Measurements from ENCODE around the gene MLF2. TPM values are rescaled to one million over a fixed set of nuclear protein-coding genes. Genes with fewer than 3 reads are reported as not detected.

The MLF2 gene
- total RNA-seq, 2 experiments from 2014 or later, result 79.7 to 87.3 TPM

- no peak overlapping the region for H3K27ac ChIP-seq (ENCODE audit: low read depth, low read length, poor library complexity, severe bottlenecking)
- peaks cover 42% of the 10 kb centered on the region for H3K4me1 ChIP-seq (ENCODE audit: insufficient read depth, low read length, poor library complexity, severe bottlenecking)
- H3K79me2 ChIP-seq (ENCODE audit: insufficient read depth, low read depth, low read length), result no peaks in the 10 kb centered on the region
- no peaks in the 10 kb centered on the region for H3K9me2 ChIP-seq (ENCODE audit: insufficient read depth, low read length)
- H3K9me3 ChIP-seq (ENCODE audit: low read length), result no peaks in the 10 kb centered on the region
- intact Hi-C loops (cut with micrococcal nuclease; ENCODE audit: unreplicated experiment), result loop anchor here (5.0 kb wide), 1 partner anchor 43 kb away; the partner anchor contains the start of gene P3H3
- H3K36me3 ChIP-seq (ENCODE audit: insufficient read depth, low read length), result no peaks in the 10 kb centered on the region
- no peak for TF ChIP-seq EZH2phosphoT487 (IDR thresholded peaks at IDR 0.05; ENCODE audit: borderline replicate concordance, low read depth, low read length)
- no peak for TF ChIP-seq CTCF (conservative IDR thresholded peaks at IDR 0.05; ENCODE audit: low read length)
- POLR2A ChIA-PET, result interaction anchor here (0.7 to 2.0 kb wide), 2 partner anchors 9 to 58 kb away, joined by 3 to 7 read pairs; no protein-coding TSS in a partner anchor
- BruUV-seq (replicated peaks), result no TSS peak
- no peaks in the 10 kb centered on the region for H4K20me1 ChIP-seq (ENCODE audit: insufficient read depth, low read length)
- CTCF ChIA-PET (ENCODE audit: unreplicated experiment), result interaction anchor here (0.6 to 2.2 kb wide), 2 partner anchors 30 to 37 kb away, joined by 4 to 6 read pairs; partner anchors contain the start of gene MLF2
- no peak for DNase-seq (ENCODE audit: low spot score)
- no peak overlapping the region for H3K4me3 ChIP-seq (ENCODE audit: low read depth, low read length, poor library complexity, severe bottlenecking)
- H2AFZ ChIP-seq (ENCODE audit: low read length), result peak overlapping the region; percentile 29
- no peak overlapping the region for H3K4me2 ChIP-seq (ENCODE audit: low read length)
These were observed 30.9 kb upstream of the MLF2 start for GRCh38 chr12:6783828-6784227.

GRCh38 chr12:6782850-6783566 lies 30.1 kb upstream of the MLF2 start:
- Histone ChIP-seq H3K9me3 (ENCODE audit: low read length) (no peaks in the 10 kb centered on the region), H3K9me2 (ENCODE audit: insufficient read depth, low read length) (no peaks in the 10 kb centered on the region), H3K4me2 (ENCODE audit: low read length) (no peak overlapping the region), H3K4me3 (ENCODE audit: low read depth, low read length, poor library complexity, severe bottlenecking) (no peak overlapping the region), H3K36me3 (ENCODE audit: insufficient read depth, low read length) (no peaks in the 10 kb centered on the region), H3K79me2 (ENCODE audit: insufficient read depth, low read depth, low read length) (no peaks in the 10 kb centered on the region), H4K20me1 (ENCODE audit: insufficient read depth, low read length) (no peaks in the 10 kb centered on the region), H3K4me1 (ENCODE audit: insufficient read depth, low read length, poor library complexity, severe bottlenecking) (peaks cover 50% of the 10 kb centered on the region), H2AFZ (ENCODE audit: low read length) (peak overlapping the region; percentile 29), H3K27ac (ENCODE audit: low read depth, low read length, poor library complexity, severe bottlenecking) (no peak overlapping the region)
- no TSS peak for BruUV-seq (replicated peaks)
- ChIA-PET CTCF (ENCODE audit: unreplicated experiment) (interaction anchor here (0.8 to 2.2 kb wide), 2 partner anchors 30 to 47 kb away, joined by 4 to 6 read pairs; partner anchors contain the start of gene MLF2), POLR2A (interaction anchor here (0.6 to 2.0 kb wide), 3 partner anchors 10 to 249 kb away, joined by 3 to 7 read pairs (median 4); partner anchors contain the start of gene GAPDH)
- intact Hi-C loops (cut with micrococcal nuclease; ENCODE audit: unreplicated experiment), result loop anchor here (5.0 kb wide), 1 partner anchor 44 kb away; the partner anchor contains the start of gene P3H3
- peak; percentile 59 for DNase-seq (ENCODE audit: low spot score)
- no peak for TF ChIP-seq EZH2phosphoT487 (IDR thresholded peaks at IDR 0.05; ENCODE audit: borderline replicate concordance, low read depth, low read length)
- TF ChIP-seq CTCF (conservative IDR thresholded peaks at IDR 0.05; ENCODE audit: low read length), result no peak

Data from OCI-LY7 (cell line).